Caco-2 (cell line): ENCODE results near the gene P3H2. TPM values are rescaled to one million over a fixed set of nuclear protein-coding genes. Genes with fewer than 3 reads are reported as not detected.

Source experiments
- BruUV-seq: library from RNA; stranded (reverse); fragments of 400-500 nt; replicated peaks from 2 replicates; lab custom pipeline; 2021; lab: Mats Ljungman, UMichigan
- CTCF ChIA-PET: fragments of 300-600 bp; sonication (Branson Sonifier 250); formaldehyde crosslinking; loops from one replicate; lab custom pipeline; 2022; ENCODE audit warnings: antibody characterized with exemption; lab: Charles Lee
- POLR2A ChIA-PET: fragments of 300-600 bp; sonication (Branson Sonifier 250); formaldehyde crosslinking; loops from one replicate; lab custom pipeline; 2022; ENCODE audit warnings: antibody characterized with exemption; lab: Charles Lee
- DNase-seq, 2 experiments: peaks; one replicate each; pipeline versions ENCODE4 v3.0.0 to v3.0.0-alpha.2; 2020 to 2022
- H3K27me3 ChIP-seq: replicated peaks from 2 replicates; pipeline ENCODE4 v1.6.0; 2011; ENCODE audit warnings: low read length; ENCODE audit not compliant: control insufficient read depth, insufficient read depth
- H3K36me3 ChIP-seq: 2 replicates; pipeline ENCODE4 v1.5.1; 2011; ENCODE audit warnings: low read length; ENCODE audit not compliant: control insufficient read depth, insufficient read depth
- H3K4me1 ChIP-seq: fragments of 250-450 bp; sonication (Bioruptor Pico); 2 replicates; pipeline ENCODE4 v1.5.1; 2020; ENCODE audit warnings: mild to moderate bottlenecking
- H3K4me3 ChIP-seq: 2 replicates; pipeline ENCODE4 v1.5.1; 2011; ENCODE audit warnings: low read depth, mild to moderate bottlenecking, control low read depth, low read length
- H3K9me3 ChIP-seq: fragments of 250-450 bp; sonication (Bioruptor Pico); 2 replicates; pipeline ENCODE4 v1.5.1; 2020; ENCODE audit warnings: mild to moderate bottlenecking, moderate library complexity
- H3K27ac Mint-ChIP-seq: one replicate; pipeline ENCODE4 v1.8.0; 2022; ENCODE audit warnings: mixed read lengths; ENCODE audit not compliant: unreplicated experiment
- H3K27me3 Mint-ChIP-seq: one replicate; pipeline ENCODE4 v1.8.0; 2022; ENCODE audit warnings: mixed read lengths; ENCODE audit not compliant: insufficient read depth, unreplicated experiment
- H3K36me3 Mint-ChIP-seq: one replicate; pipeline ENCODE4 v1.8.0; 2022; ENCODE audit warnings: mild to moderate bottlenecking, mixed read lengths; ENCODE audit not compliant: insufficient read depth, unreplicated experiment
- H3K4me1 Mint-ChIP-seq: one replicate; pipeline ENCODE4 v1.8.0; 2022; ENCODE audit warnings: low read depth, mixed read lengths; ENCODE audit not compliant: unreplicated experiment
- H3K4me3 Mint-ChIP-seq: one replicate; pipeline ENCODE4 v1.8.0; 2022; ENCODE audit warnings: mild to moderate bottlenecking, moderate library complexity, mixed read lengths; ENCODE audit not compliant: unreplicated experiment
- H3K9me3 Mint-ChIP-seq: one replicate; pipeline ENCODE4 v1.8.0; 2022; ENCODE audit warnings: mixed read lengths; ENCODE audit not compliant: unreplicated experiment
- CTCF ChIP-seq, 2 experiments: fragments of 200-600 bp in 1 of 2; IDR thresholded peaks; 1 replicate in 1 of 2; 2 replicates in 1 of 2; pipeline versions ENCODE4 v1.5.1 to v1.8.0; 2011 to 2022; ENCODE audit warnings: antibody characterized with exemption in 1 of 2, control low read depth in 1 of 2, inconsistent platforms in 1 of 2, low read depth in 1 of 2, low read length in 1 of 2, mild to moderate bottlenecking in 1 of 2, moderate library complexity in 1 of 2; ENCODE audit not compliant: insufficient read depth in 1 of 2, severe bottlenecking in 1 of 2, unreplicated experiment in 1 of 2
- intact Hi-C: fragments of 100-400 bp; cut with micrococcal nuclease; formaldehyde crosslinking; loops from one replicate; pipeline ENCODE4 v1.10.0; 2022; ENCODE audit not compliant: unreplicated experiment
- total RNA-seq: library from RNA; stranded (reverse); gene quantifications from 2 replicates; pipeline ENCODE4 v1.2.3, GENCODE V29; 2022

Gene P3H2
- total RNA-seq, 1 experiment from 2014 or later: 55.8 TPM

GRCh38 chr3:190059242-190059590, 61.5 kb downstream of the P3H2 start:
- ChIA-PET CTCF (interaction anchor here (0.6 kb wide), 1 partner anchor 144 kb away, joined by 3 read pairs; no protein-coding TSS in a partner anchor), POLR2A (no interaction called here)
- BruUV-seq: no TSS peak
- H3K27me3 Mint-ChIP-seq: no peaks in the 10 kb centered on the region
- Histone ChIP-seq H3K27me3 (no peaks in the 10 kb centered on the region), H3K4me3 (no peak overlapping the region), H3K4me1 (peaks cover 8% of the 10 kb centered on the region), H3K9me3 (no peaks in the 10 kb centered on the region; the same call in 1 of the 2 replicates), H3K36me3 (no peaks in the 10 kb centered on the region; the same call in 1 of the 2 replicates)
- H3K36me3 Mint-ChIP-seq: no peaks in the 10 kb centered on the region
- DNase-seq: no peak
- intact Hi-C loops: no loop called here
- no peak for TF ChIP-seq CTCF (IDR thresholded peaks at IDR 0.05; ENCODE audit: insufficient read depth in 1 of 2, low read depth in 1 of 2, low read length in 1 of 2, severe bottlenecking in 1 of 2, unreplicated experiment in 1 of 2)
- H3K9me3 Mint-ChIP-seq: no peaks in the 10 kb centered on the region
- no peak overlapping the region for H3K4me3 Mint-ChIP-seq
- no peak overlapping the region for H3K27ac Mint-ChIP-seq
- H3K4me1 Mint-ChIP-seq: peaks cover 9% of the 10 kb centered on the region

- Histone ChIP-seq H3K4me3 (no peak overlapping the region), H3K36me3 (no peaks in the 10 kb centered on the region; the same call in 1 of the 2 replicates), H3K9me3 (no peaks in the 10 kb centered on the region; the same call in 1 of the 2 replicates), H3K27me3 (no peaks in the 10 kb centered on the region), H3K4me1 (peaks cover 11% of the 10 kb centered on the region)
- no peak for DNase-seq
- BruUV-seq: no TSS peak
- intact Hi-C loops: no loop called here
- TF ChIP-seq CTCF (IDR thresholded peaks at IDR 0.05; ENCODE audit: insufficient read depth in 1 of 2, low read depth in 1 of 2, low read length in 1 of 2, severe bottlenecking in 1 of 2, unreplicated experiment in 1 of 2): no peak
- no peaks in the 10 kb centered on the region for H3K36me3 Mint-ChIP-seq
- no peaks in the 10 kb centered on the region for H3K27me3 Mint-ChIP-seq
- H3K27ac Mint-ChIP-seq: no peak overlapping the region
- no peak overlapping the region for H3K4me3 Mint-ChIP-seq
- ChIA-PET POLR2A (interaction anchor here (0.5 kb wide), 1 partner anchor 20 kb away, joined by 3 read pairs; no protein-coding TSS in a partner anchor), CTCF (interaction anchor here (0.6 kb wide), 1 partner anchor 144 kb away, joined by 3 read pairs; no protein-coding TSS in a partner anchor)
- H3K9me3 Mint-ChIP-seq: no peaks in the 10 kb centered on the region
- H3K4me1 Mint-ChIP-seq: peaks cover 12% of the 10 kb centered on the region
Observed at GRCh38 chr3:190058521-190059241, 62.0 kb downstream of the P3H2 start.

GRCh38 chr3:190056742-190057141, 64.0 kb downstream of the P3H2 start:
- Histone ChIP-seq H3K4me1 (peaks cover 11% of the 10 kb centered on the region), H3K9me3 (no peaks in the 10 kb centered on the region; the same call in 1 of the 2 replicates), H3K4me3 (no peak overlapping the region), H3K27me3 (no peaks in the 10 kb centered on the region), H3K36me3 (no peaks in the 10 kb centered on the region; the same call in 1 of the 2 replicates)
- DNase-seq: no peak
- Mint-ChIP-seq H3K4me1 (peaks cover 19% of the 10 kb centered on the region), H3K36me3 (no peaks in the 10 kb centered on the region), H3K9me3 (no peaks in the 10 kb centered on the region), H3K4me3 (no peak overlapping the region), H3K27me3 (no peaks in the 10 kb centered on the region), H3K27ac (no peak overlapping the region)
- TF ChIP-seq CTCF (IDR thresholded peaks at IDR 0.05; ENCODE audit: insufficient read depth in 1 of 2, low read depth in 1 of 2, low read length in 1 of 2, severe bottlenecking in 1 of 2, unreplicated experiment in 1 of 2): no peak
- intact Hi-C loops: no loop called here
- POLR2A ChIA-PET: interaction anchor here (0.6 kb wide), 1 partner anchor 44 kb away, joined by 3 read pairs; no protein-coding TSS in a partner anchor
- CTCF ChIA-PET: interaction anchor here (1.9 kb wide), 1 partner anchor 64 kb away, joined by 4 read pairs; the partner anchor contains the start of gene P3H2
- no TSS peak for BruUV-seq
